ENCODE data around the gene LRIG1.
"Not testable (repeated sequence)": the region's sequence is repeated elsewhere in the genome, so short reads cannot be mapped to it uniquely, and the experiment has no call there.

LRIG1 gene

DNA sequence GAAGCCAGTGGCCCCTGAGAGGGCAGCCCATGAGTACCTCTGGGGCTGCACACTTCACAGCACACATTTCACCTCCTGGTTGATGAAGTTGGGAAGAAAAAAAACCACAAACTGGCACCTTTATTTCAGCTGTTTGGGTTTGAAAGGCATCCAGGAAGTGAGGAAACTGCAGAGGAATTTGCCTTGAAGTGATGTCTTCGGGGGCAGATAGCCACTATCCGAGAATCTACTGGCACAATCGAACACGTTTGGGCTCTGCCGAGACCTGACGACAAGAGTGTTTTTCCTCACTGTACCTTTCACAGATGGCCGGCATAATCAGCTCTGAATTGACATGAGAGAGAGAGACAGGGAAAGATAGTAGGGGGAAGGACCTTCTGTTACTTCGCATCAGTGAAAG lies 59.7 kb downstream of the LRIG1 start:
- DNase-seq = no peak

DNA sequence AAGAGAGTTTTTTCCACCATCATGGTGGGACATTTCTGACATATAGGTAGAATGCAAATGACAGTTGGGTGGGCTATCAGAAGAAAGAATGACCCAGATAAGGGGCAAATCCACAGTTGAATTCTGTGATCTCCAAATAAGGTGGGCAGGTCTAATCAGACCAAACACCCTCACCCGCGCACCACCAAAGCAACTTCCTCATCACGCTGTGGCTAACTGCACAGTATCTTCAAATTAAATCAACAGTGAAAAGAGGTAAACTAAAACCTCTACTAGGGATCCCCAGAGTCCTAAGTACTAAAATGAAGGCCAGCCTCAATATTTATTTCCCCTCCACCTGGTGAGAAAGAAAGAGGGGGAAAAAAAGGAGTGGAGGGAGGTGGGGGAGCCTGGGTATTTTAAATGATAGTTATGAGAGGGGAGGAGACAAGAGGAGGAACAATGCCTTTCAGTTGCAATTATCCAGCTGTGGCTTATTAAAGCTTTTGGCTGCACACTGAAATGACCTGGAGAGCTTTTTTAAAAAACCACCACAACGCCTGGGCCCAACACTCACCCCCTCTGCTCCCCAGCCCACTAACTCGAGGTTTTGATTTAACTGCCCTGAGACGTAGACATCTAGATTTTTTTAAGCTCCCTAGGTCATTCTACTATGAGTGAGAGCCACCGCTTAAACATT lies 61.0 kb downstream of the LRIG1 start:
- DNase-seq = peak; percentile 28 to 44

DNA sequence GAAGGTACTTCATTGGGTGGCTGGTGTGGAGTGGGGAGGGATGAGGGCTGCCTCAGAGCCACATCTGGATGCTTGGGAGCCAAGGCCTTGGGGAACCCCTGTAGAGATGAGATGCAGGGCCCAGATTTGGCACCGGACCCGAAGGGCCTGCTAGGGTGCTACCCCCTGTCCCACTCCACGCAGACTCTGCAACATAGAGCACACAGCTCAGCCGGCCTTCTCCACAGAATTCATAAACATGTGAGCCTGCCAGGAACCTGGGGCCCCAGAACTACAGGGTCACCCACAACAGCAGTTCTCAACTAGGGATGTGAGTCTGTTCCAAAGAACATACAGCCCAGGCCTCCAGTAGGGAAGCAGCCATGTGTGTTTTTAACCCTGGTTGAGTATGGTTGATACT lies 62.8 kb downstream of the LRIG1 start:
- DNase-seq = no peak

DNA sequence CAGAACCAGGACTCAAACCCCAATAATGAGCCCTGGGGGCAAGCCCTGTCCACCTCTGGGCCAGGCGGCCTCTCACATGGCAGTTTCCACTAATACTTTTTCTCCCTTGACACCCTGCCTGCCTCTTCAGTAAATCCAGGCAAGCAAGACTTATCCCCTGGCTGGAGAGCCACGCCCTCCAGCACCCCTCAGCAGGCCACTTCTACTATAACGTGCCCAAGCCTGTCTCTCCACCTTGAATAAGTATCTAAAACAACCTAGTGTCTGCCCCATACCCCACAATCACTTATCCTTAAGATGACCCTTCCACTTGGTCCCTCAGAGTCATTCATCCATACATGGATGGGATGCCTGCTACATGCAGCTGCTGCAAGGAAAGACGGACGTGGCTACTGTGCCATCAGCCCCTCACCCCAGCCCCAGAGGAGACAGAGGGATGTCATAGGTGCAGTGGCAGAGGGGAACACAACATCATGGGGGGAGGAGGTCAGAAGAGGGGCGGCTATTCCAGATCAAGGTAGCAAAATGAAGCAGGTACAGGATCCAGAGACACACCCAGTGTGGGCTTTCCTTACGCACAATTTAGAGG lies 63.4 kb downstream of the LRIG1 start:
- DNase-seq = peak; percentile 38 to 58

DNA sequence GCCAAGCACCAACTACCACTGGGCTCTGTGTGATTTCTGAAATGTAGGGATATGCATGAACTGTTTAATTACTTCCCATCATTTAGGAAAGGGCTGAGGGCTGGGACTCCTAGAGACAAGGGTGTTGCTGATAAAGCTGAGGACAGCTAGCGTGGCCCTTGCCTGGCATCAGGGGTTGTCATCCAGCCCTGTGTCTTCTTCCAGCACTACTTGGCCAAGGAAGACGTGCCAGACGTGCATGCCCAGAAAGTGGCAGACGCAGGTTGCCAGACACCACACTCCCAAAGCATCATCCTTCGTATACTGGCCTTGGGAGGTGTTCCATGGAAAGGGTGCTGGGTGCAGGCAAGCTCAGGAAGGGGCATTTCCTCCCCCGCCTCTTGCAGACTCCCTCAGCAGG lies 64.8 kb downstream of the LRIG1 start:
- no peak for DNase-seq

DNA sequence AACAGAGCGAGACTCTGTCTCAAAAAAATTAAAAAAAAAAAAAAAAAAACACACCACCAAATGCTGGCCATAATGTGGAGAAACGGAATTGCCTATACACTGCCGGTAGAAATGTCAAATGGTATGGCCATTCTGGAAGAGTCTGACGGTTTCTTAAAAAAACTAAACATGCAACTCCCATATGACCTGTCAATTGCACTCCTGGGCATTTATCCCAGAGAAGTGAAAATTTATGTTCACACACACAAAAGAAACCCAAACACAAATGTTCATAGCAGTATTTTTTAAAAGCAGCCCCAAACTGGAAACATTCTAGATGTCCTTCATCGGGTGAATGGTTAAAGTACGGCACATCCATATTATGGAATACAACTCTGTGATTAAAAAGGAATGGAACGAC lies 66.1 kb downstream of the LRIG1 start:
- DNase-seq = no peak

DNA sequence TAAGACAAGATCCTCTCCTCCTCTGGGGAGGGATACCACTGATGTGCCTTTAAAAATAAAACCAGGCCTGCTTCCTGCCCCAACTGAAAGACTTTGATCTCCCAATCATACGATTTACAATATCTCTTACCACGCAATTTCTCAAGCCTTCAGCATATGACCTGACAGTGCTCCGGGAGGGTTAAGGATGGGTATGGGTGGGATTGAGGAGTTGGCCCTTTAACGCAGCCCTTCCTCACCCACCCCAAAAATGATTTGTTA lies 67.4 kb downstream of the LRIG1 start:
- DNase-seq = no peak

DNA sequence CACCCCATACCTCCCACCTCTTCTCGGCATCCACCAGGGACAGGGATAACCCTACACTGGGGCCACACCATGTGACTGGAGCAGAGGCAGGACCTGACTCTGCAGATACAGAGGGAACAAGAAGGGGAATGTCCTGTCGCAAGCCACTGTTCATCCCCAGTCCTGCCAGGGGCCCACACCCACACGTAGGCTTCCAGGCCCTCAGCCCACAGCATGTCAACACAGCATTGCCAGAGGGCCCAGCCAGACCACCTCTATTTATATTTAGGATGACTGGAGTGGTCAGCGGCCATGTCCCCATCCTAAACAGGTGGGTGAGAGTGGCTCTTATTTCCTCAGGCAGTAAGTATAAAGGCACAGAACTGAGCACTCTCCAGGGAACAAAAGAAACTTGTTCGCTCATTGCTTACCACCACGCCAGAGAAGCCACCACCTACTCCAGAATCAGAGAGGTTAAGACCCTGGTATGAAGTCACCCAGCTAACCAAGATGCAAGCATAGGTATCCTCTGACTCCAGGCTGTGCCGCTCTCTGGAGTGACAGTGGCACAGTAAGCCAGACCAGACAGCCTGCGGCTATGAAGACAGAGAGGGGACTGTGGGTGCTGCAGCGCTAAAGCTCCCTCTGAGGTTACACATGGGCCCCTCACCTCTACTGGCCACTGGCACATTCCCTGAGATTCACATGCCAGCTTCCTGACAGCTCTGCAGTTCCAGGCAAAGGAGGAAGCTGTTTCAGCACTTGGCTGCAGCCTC lies 67.9 kb downstream of the LRIG1 start:
- no peak for DNase-seq

DNA sequence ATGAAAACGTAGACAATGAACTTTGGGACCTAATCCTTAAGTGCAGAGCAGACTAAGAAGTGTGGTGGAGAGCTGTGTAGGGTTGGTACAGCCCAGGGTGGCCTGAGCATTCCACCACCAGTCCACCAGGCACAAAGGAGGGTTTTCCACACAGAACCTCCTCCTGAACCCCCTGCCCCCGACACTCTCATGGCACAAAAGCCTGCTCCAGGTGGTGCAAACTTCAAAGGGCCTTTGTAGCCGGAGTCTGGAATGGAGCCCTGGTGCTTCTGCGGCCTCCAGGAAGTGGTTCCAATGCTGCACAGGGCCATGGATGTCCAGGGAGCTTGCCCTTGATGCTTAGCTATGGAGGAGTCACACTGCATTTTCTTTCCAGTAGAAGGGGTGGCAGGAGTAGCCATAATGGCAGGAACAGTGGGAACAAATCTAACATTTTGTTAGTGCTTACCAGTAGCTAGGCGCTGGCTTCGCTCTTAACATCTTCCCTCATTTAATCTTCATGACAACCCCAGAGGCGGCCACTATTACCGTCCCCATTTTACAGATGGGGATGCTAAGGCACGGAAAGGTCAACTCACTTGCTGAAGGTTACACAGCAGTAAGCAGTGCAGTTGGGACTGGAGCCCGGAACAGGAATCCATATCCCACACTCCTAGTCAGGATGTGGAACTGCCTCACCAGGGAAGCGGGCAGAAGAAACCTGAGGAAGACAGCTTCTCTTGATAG lies 68.6 kb downstream of the LRIG1 start:
- DNase-seq = no peak

DNA sequence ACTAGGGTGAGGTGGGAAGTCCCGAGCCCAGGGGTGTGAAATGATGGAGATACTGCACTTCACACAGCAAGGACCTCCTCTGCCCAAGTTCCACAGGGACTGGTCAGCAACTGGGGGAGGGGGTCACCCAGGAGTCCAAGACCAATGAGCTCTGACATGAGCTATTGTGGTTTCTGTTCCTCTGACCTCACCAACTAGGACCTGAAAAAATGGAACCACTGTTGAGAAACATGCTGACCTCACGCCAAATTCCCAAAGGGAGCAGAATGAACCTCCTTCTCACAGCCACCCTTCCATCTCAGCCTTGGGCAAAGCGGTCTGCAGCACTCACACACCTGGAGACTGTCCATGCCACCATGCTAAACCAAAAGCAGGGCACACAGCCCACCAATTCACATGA lies 69.3 kb downstream of the LRIG1 start:
- DNase-seq = no peak

DNA sequence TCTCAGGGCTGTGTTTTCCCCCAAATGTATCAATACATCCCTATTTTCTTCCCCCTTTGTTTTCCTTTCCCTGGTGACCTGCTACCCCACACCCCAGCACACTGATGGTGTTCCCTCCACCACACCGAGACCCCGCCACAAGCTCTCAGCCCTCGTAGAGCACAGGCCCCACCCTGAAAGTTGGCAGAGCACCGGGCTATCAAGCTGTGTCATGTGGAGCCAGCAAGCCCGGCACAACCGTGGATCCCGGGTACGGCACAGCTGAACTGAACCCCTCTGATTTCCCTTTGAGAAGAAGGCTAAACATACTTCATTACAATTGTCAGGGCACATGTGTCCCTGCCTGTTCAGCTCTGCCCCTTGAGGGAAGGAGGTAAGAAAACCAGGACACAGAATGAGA lies 69.9 kb downstream of the LRIG1 start:
- no peak for DNase-seq

DNA sequence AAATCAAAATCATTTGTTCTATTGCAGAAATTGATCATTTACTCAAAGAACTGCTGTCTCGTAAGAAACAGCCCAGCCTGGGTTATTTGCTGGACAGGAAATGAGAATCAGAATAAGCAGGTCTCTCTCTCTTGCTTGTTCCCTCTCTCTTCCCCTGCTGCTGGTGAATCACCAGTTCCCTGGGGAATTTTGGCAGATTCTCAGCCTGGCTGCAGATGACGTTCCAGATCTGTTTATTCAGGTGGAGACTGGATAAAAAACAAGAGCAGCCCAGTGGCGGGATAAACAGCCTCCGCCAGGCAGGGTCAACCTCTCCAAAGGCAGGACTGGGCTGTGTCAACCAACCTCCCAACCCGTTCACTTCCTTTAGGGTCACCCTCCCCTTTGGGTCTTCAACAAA lies 72.1 kb downstream of the LRIG1 start:
- peak; percentile 9 to 47 for DNase-seq

DNA sequence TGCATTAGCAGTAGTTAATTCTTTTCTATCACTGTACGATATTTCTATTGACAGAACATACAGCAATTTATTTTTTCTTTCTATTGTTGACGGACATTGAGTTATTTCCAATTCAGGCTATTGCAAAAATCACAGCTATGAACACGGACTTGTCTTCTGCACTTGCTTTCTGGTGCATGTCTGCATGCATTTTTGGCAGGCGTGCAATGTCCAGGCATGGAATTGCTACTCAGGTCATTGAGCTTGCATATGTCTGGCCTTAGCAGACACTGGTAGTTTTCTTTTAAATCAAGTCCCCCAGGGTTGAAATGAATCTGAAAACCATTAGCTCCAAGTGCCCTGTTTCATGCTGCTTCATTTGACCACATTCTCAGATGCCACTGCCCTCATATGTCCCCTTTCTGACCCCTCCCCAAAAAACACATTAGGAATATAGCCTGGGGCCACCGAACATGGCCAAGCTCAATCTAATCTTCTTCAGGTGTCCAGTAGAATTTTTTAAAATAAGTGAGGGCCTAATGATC lies 72.8 kb downstream of the LRIG1 start:
- no peak for DNase-seq

DNA sequence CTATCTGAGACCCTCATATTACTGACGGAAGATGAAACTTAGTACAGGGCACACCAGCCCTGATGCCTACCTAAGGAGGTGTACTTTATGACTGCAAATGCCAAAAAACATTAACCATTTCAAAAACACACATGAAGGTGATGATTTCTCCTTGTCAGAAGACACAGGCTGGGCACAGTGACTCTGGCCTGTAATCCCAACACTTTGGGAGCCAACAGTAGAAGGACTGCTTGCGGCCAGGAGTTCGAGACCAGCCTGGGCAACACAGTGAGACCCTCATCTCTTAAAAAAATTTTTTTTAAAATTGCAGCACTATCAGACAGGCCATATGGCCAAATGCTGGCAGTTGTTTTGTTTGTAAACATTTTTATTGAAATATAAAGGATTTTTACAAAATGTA lies 73.5 kb downstream of the LRIG1 start:
- DNase-seq = no peak

DNA sequence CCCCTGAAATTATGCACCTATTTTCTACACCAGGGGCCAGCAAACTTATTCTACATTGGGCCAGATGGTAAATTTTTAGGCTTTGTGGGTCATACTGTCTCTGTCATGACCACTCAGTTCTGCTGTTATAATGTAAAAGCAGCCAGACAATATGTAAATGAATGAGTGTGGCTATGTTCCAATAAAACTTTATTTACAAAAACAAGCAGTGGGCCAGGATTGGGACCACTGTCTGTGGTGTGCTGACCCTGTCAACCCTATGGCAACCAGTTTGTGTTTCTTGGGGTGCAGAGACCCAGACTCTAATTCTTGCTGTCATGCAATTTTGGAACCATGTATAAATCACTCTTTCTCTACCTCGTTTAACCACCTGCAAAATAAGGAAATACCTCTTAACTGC lies 74.7 kb downstream of the LRIG1 start:
- DNase-seq = no peak

DNA sequence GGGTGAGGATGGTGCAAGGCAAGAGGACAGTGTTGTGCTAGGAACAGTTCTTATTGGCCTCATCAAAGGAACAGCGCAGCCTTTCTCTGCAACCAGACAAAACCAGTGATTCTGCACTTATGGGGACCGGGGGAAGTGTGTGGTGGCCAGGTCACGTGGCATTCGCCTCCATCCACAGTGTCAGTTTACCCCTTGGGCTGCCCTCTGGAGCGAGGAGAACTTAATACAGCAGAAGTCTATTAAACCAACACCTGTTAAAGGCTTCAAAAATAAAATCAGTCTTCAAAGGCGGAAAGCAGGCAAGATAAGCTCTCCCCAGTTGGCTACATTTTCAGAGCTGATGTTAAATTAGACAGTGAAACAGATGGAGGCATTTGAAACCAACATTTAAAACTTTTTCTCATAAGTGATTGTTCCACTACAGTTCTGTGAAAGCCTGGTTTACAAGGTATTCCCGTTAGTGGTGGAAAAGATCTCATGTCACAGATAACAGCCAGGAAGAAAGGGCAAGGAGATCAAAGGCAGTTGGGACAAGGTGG lies 75.2 kb downstream of the LRIG1 start:
- no peak for DNase-seq

DNA sequence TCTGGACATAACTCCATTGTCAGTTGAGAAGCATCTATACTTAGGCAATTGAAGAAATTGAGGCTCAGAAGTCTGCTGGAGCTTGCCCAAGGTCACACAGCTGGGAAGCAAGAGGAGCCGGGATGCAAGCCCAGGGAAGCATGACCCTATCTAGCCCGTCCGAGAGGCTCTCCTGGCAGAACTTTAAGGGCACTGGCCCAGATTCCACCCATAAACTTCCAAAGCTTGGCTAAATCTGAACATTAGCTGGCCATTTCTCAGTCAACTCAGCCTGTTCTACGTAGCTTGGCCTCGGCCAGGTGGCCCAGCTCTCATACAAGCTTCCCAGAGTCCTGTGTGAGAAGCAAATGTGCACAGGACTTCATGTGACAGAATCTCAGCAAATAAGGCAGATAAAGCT lies 75.8 kb downstream of the LRIG1 start:
- DNase-seq = no peak

DNA sequence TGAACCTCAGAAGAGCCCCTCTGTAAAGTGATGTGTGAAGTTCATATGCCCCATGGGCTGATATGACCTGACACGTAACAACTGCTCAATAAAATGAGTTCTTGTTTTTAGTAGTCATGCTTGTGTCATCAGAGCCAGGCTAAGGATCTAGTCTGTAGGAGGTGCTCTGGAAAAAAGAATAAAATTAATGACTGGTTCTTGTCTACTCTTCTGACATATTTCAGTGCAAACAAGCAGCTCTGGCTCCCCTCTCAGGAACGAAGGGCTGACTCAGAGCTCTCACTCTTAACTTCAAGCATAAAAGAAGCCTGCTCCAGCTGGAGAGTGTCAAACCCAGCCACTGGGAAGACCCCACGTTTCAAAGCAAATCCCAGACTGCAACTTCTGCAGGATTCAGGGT lies 77.0 kb downstream of the LRIG1 start:
- DNase-seq = no peak

DNA sequence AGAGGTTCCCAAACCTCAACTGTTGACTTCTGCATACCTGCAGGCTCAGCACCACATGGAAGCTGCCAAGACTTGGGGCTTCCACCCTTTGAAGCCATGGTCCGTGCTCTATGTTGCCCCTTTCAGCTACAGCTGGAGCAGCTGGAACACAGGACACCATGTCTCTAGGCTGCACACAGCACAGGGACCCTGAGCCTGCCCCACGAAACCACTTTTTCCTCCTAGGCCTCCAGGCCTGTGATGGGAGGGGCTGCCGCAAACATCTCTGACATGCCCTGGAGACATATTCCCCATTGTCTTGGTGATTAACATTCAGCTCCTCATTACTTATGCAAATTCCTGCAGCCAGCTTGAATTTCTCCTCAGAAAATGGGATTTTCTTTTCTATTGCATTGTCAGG lies 78.9 kb downstream of the LRIG1 start:
- DNase-seq = not testable (repeated sequence)

DNA sequence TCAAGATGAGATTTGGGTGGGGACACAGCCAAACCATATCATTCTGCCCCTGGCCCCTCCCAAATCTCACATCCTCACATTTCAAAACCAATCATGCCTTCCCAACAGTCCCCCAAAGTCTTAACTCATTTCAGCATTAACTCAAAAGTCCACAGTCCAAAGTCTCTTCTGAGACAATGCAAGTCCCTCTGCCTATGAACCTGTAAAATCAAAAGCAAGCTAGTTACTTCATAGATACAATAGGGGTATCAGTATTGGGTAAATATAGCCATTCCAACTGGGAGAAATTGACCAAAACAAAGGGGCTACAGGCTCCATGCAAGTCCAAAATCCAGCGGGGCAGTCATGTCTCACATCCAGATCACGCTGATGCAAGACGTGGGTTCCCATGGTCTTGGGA lies 79.7 kb downstream of the LRIG1 start:
- DNase-seq = not testable (repeated sequence)

DNA sequence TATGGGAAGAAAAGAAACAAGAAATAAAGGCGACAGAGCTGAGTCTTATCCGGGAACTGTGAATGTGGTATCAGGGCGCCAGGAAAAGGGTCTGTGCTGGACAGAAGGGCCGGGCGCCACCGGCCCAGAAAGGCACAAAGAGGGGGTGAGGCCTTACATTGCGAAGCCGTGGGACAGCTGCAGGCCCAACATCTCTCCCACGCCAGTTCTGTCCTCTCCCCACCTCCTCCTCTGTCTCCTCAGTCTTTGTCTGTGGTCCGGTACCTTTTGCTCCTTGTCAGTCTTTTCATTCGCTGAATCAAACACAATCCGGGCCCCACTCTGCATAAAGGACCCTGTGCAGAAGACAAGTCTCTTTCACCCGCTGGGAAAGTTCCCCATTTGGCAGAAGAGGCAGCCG lies 81.8 kb downstream of the LRIG1 start:
- DNase-seq = no peak

DNA sequence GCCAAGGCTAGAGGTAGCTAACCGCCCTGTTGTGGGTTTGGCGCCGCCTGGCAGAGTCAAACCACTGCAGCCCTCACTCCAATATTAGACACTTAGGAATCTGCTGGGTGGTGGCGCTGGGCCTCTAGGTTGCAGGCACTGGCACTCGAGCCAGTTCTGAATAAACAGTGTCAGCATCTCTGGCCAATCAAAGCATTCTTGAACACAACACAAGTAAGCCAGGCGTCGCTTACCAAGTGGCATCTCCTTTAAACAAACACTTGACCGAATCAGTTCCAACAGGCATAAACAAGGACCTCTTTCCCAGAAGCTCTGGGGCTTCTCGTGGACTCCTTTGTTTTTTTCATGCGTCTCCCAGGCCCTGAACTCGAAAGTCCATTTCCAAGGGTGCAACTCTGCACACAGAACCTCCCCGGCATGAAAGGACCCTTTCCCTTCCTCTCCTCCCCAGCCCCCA lies 82.3 kb downstream of the LRIG1 start:
- DNase-seq = peak; percentile 17 to 68

DNA sequence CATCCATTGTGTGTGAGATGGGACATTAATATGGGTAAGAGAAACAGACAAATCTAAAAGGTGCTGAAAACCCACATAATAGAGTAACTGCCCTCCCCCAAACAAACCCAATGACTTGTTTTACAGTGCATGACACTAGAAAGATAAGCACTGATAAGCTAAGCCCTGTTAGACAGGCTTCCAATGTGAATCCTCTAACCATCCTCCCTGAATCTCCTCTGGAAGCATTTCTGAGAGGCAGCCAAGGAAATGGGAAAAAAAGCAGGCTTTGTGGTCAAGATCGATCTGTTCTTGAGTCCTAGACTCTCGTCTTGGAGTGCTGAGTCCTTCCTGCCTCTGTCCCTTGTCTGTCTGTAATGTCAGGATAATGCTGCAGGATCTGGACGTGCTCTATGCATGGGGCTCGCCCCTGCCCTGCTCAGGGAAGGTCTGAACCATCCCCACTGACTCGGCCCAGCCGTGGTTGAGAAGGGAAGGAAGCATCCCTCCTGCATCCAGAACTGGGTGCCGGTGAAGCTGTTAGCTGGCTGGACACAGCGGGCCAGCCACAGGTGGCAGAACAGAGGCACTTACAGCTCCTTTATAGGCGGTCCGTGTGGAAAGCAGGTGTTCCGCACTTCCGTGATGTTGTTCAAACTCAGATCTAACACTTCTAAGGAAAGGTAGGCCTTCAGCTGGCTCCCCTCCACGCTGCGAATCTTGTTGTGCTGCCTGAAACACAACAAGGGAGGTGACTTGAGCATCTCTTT lies 84.1 kb downstream of the LRIG1 start:
- no peak for DNase-seq

Data from NCI-H187 (cell line).